Vagina (tissue), 2 donors: Measurements from ENCODE around the gene IGSF10.

Experiments used
- CTCF ChIP-seq, 3 experiments: fragments of 450-650 bp in 2 of 3; fragments of 200-600 bp in 1 of 3; sonication (generic) in 1 of 3; IDR thresholded peaks; one replicate each; pipeline ENCODE4 v1.5.1; 2017 to 2019; ENCODE audit warnings: antibody characterized with exemption in 3 of 3, mild to moderate bottlenecking in 2 of 3, moderate library complexity in 2 of 3
- POLR2AphosphoS5 ChIP-seq, 2 donors: sonication (generic); formaldehyde crosslinking; IDR thresholded peaks; one replicate each; pipeline ENCODE4 v1.9.0; 2017; ENCODE audit warnings: antibody characterized with exemption in 2 of 2, mild to moderate bottlenecking in 2 of 2, low read depth in 1 of 2; ENCODE audit not compliant: insufficient read depth in 1 of 2

GRCh38 chr3:151436675-151437446, 24.0 kb downstream of the IGSF10 start:
- TF ChIP-seq CTCF (IDR thresholded peaks at IDR 0.05) = no peak
- TF ChIP-seq POLR2AphosphoS5 (IDR thresholded peaks at IDR 0.05; ENCODE audit: insufficient read depth in 1 of 2, low read depth in 1 of 2) = no peak
